ENCODE data around the gene TUSC2.

The TUSC2 gene

DNA sequence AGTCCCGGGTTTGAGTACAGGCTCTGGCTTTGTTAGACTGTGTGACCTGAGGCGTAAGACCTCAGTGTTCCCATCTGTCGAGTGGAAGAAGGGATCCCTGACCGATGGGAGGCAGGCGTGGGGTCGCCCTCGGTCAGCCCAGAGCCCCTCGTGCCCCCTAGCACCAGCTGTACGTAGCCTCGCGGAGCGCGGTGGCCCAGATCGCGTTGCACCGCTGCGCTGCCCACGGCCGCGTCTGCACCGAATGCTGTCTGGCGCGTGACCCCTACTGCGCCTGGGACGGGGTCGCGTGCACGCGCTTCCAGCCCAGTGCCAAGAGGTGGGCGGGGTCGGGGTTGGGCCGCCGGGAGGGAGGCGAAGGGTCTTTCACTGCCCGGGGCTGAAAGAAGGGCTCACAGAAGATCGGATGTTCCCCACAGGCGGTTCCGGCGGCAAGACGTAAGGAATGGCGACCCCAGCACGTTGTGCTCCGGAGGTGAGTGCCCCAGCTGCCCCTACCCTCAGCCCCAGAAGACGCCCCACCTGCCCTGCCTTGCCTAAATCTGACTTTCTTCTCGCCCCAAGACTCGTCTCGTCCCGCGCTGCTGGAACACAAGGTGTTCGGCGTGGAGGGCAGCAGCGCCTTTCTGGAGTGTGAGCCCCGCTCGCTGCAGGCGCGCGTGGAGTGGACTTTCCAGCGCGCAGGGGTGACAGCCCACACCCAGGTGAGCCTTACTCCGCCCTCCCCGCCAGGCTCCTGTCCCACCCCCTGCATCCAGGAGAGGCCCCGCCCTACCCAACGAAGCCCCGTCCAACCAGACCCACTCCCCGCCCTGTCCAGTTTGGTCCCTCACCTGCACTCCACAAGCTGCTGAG is 52.7 kb downstream of the TUSC2 start:
- DNase-seq = no peak
- Mint-ChIP-seq H3K27ac (no peak overlapping the region), H3K4me3 (no peak overlapping the region), H3K36me3 (ENCODE audit: low read depth) (no peaks in the 10 kb centered on the region), H3K27me3 (peaks cover 38% of the 10 kb centered on the region), H3K9me3 (no peaks in the 10 kb centered on the region), H3K4me1 (peaks cover 30% of the 10 kb centered on the region)
- ATAC-seq = no peak
